Left hindlimb (tissue), 1 donor: ENCODE data around the gene TRPM3.

Experiments used
- DNase-seq: peaks from one replicate; pipeline ENCODE4 v3.0.0-alpha.2; 2018

The TRPM3 gene

GRCh38 chr9:70940605-70941004 lies 180.8 kb downstream of the TRPM3 start:
- no peak for DNase-seq

GRCh38 chr9:70936536-70936935 lies 184.9 kb downstream of the TRPM3 start:
- no peak for DNase-seq

- no peak for DNase-seq
Measured at GRCh38 chr9:70935856-70936255, 185.6 kb downstream of the TRPM3 start.

- DNase-seq, result no peak
Measured at GRCh38 chr9:70934642-70935041, 186.8 kb downstream of the TRPM3 start.

- DNase-seq, result no peak
Measured at GRCh38 chr9:70933321-70933720, 188.1 kb downstream of the TRPM3 start.

GRCh38 chr9:70932097-70932496 lies 189.3 kb downstream of the TRPM3 start:
- DNase-seq, result no peak

- no peak for DNase-seq
Measured at GRCh38 chr9:70927530-70927929, 193.9 kb downstream of the TRPM3 start.

GRCh38 chr9:70924895-70925547 lies 196.4 kb downstream of the TRPM3 start:
- DNase-seq, result peak; percentile 31

GRCh38 chr9:70924380-70924779 lies 197.0 kb downstream of the TRPM3 start:
- DNase-seq, result no peak

- DNase-seq, result no peak
Measured at GRCh38 chr9:70923961-70924360, 197.5 kb downstream of the TRPM3 start.

GRCh38 chr9:70921136-70921535 lies 200.3 kb downstream of the TRPM3 start:
- no peak for DNase-seq

- no peak for DNase-seq
Measured at GRCh38 chr9:70917277-70917676, 204.1 kb downstream of the TRPM3 start.

- no peak for DNase-seq
Measured at GRCh38 chr9:70911791-70912190, 209.6 kb downstream of the TRPM3 start.

- no peak for DNase-seq
Measured at GRCh38 chr9:70910598-70910997, 210.8 kb downstream of the TRPM3 start.

- DNase-seq, result peak; percentile 48
Measured at GRCh38 chr9:70902692-70903131, 218.7 kb downstream of the TRPM3 start.

GRCh38 chr9:70902171-70902570 lies 219.2 kb downstream of the TRPM3 start:
- no peak for DNase-seq

- no peak for DNase-seq
Measured at GRCh38 chr9:70901746-70902145, 219.7 kb downstream of the TRPM3 start.

GRCh38 chr9:70901013-70901412 lies 220.4 kb downstream of the TRPM3 start:
- DNase-seq, result no peak

- no peak for DNase-seq
Measured at GRCh38 chr9:70893580-70894122, 227.8 kb downstream of the TRPM3 start.

GRCh38 chr9:70888471-70888870 lies 232.9 kb downstream of the TRPM3 start:
- DNase-seq, result no peak

- DNase-seq, result no peak
Measured at GRCh38 chr9:70887826-70888225, 233.6 kb downstream of the TRPM3 start.

GRCh38 chr9:70883963-70884793 lies 237.2 kb downstream of the TRPM3 start:
- no peak for DNase-seq

GRCh38 chr9:70883056-70883455 lies 238.4 kb downstream of the TRPM3 start:
- DNase-seq, result no peak

- no peak for DNase-seq
Measured at GRCh38 chr9:70881333-70881732, 240.1 kb downstream of the TRPM3 start.
